HG03045 (cell line): ENCODE data around the gene KRT8.

Experiments
- ATAC-seq: cut with Tn5 transposase; IDR thresholded peaks from one replicate; pipeline ENCODE4 v1.9.1; 2021; ENCODE audit warnings: mild to moderate bottlenecking, moderate library complexity; ENCODE audit not compliant: unreplicated experiment

Gene KRT8

DNA sequence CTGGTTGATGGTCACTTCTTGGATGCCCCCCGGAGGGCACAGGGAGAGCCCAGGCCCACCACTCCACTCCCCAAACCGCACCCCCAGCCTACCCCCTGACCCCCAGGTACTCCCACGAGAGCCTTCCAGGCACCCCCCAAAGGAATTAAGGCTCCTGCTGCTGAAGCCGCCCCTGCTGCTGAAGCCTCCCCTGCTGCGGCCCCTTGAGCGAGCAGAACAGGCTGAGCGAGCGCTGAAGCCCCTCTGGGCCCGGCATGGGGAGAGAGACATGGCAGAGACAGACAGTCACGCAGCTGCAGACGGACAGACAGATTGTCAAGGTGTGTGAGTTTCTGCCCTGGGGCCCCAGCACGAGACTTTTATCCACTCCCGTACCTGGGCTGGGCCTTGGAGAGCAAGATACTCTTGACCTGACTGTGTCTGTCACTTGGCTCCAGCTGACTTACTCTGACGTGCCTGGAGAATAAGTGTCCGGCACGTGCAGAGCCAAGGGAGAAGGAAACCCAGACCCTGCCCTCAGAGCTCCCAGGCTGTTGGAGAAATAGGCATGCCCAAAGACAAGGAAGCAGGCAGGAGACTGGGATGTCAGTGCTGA lies 56.1 kb downstream of the KRT8 start, which contains the start of gene KRT78:
Gene KRT78 (minus strand): TSS at position 334 of the 595 bp plus-strand sequence. CDS start 64 bp downstream, at position 270.
- ATAC-seq: no peak

DNA sequence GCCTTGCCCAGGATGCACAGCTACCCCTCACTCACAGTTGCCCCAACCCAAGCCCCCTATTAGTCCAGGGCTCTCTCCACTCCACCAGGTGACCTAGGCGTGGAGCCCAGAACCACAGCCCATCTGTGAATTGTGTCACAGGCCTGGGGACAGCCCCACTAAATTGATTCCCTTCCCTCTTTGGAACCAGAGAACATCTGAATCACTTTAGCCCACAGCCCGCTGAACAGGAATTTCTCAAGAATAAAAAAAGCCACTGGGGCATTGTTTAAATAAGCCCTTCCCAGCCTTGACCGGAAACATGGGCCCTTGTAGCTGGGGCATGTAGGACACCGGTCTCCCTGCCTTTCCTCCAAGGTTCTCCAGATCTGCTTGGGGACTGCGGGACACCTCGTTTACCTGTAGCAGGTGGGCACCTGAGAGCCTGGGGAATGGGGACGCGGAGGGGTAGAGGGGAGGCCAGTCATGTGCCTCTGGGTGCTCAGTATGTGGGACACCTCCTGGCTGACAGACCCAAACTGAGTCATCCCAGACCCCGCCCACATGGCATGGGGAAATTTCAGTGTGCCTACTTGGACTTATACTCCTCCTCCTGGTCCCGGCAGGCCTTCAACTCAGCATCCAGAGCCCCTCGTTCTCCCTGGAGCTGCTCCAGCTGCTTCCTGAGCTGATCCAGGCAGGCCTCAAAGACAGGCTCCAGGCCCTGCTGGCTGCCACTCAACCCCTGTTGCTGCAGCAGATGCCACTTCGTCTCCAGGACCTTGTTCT lies 57.4 kb downstream of the KRT8 start:
- ATAC-seq: no peak
